HG03442 (cell line): Measurements from ENCODE around the gene CBX2.

Source experiments
- ATAC-seq: cut with Tn5 transposase; IDR thresholded peaks from one replicate; pipeline ENCODE4 v1.9.1; 2021; ENCODE audit warnings: mild to moderate bottlenecking, moderate library complexity; ENCODE audit not compliant: unreplicated experiment

The CBX2 gene

DNA sequence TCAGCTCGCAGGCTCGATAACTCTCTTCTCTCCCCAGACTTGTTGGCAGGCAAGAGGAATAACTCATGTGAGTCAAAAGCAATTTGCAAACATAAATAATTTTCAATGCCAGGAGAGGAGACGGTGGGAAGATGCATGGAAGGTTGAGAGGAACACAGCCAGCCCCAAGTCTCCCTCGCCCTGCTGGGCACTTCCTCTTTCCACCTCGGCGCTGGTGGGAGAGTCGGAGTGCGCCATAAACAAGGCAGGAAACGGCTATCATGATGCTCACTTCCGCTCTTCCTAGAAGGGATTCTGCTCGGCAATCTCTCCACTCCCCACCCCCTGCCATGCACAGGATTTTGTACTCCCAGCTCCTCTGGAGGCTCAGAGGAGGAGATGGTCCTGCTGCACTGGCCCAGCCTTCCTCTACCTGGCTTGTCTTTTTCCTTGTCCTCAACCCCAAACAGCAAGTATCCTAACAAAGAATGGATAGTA, 48.3 kb downstream of the CBX2 start:
- no peak for ATAC-seq

DNA sequence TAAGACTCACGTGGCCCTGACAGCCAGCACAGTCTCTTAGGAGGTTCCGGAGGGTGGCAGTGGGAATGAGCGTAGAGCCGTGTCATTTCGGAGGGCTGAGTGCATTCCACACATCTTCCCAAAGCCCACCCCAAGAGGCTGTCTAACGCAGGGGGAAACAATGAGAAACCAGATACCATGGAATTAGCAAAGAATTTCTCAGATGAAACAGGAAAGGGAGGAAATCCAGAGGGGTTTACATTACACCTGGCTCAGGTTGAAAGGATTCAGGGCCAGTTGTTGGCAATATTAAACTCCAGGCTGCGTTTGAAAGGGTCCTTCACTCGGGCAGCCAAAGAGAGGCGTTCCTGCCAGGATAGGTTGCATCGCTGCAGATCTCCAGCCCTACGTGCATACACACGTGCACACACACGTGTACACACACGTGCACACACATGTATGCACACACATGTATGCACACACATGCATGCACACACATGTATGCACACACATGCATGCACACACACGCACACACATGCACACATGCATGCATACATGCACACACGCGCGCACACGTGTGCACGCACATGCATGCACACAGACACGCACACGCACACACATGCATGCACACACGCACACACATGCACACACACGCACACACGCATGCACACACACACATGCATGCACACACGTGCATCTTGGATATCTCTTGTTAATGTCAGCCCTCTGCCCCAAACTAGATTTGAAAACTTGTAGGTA, 49.1 kb downstream of the CBX2 start:
- no peak for ATAC-seq

DNA sequence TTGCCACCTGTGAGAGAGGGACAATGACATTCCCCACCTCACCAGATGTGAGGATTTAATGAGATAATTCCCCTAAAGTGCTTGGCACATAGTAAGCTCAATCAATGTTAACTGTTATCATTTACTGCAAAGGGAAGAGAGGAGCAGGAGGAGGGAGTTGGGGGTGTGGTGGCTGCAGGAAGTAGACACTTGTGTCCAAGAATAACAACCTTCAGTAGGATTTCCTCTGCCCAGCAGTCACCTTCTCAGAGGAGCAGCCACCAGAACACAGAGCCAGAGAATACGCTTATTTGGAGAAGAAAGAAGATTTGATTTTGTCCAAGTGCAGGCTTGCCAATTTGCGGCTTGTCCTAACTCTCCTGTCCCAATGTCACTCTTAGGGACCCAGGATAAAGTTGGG, 51.1 kb downstream of the CBX2 start:
- ATAC-seq: no peak

DNA sequence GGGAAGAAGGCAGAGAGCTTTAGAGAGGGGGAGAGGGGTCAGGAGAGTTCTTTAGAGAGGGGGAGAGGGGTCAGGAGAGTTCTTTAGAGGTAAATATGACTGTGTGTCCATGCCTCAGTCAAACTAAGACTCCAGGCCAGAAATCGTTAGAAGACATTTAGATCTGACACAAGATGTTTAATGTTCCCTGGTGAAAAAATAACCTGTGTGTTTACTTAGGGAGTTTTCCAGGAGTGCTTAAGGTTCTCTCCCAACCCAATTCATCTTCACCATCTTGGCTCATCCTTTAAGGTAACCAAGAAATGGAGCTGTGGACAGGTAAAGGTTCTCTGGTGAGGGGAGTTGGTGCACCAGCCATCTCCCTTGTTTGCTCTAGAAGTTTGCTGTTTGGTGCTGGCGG, 51.5 kb downstream of the CBX2 start:
- ATAC-seq: no peak

DNA sequence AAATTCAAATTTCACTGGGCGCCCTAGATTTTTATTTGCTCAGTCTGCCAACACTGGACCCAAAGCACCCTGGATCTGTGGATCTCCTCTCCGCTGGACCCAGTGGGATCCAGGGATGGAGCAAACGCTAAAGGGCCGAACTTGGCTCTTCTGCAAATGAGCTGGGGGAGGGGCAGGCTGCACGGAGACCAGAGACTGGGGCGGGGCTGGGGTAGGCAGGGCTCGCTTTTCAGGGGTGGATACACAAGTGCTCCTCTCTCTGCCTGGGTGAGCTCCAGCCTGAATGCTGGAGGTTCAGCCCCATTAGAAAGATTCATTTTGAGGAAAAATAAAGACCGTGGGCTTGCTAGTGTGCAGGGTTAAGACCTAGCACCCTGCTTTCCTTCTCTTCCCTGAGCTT, 52.4 kb downstream of the CBX2 start:
- no peak for ATAC-seq

DNA sequence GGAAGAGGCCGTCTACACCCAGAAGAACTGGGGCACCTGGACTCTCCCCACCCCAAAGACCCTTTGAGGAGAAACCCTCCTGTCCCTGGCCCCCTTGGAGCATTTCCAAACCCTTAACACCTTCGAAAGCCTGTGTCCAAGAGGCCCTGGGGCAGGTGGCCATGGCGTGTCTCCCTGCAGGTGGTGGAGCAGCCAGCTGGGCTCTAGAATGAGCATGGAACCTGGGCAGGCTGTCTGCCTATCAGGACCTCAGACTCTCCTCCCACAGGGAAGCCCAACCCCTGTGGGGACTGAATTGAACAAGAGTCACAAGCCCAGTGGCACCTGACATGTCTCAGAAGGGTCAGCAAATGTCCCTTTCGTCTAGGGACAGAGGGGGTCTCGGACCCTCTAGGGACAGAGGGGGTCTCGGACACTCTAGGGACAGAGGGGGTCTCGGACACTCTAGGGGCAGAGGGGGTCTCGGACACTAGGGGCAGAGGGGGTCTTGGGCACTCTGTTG, 52.9 kb downstream of the CBX2 start:
- no peak for ATAC-seq

DNA sequence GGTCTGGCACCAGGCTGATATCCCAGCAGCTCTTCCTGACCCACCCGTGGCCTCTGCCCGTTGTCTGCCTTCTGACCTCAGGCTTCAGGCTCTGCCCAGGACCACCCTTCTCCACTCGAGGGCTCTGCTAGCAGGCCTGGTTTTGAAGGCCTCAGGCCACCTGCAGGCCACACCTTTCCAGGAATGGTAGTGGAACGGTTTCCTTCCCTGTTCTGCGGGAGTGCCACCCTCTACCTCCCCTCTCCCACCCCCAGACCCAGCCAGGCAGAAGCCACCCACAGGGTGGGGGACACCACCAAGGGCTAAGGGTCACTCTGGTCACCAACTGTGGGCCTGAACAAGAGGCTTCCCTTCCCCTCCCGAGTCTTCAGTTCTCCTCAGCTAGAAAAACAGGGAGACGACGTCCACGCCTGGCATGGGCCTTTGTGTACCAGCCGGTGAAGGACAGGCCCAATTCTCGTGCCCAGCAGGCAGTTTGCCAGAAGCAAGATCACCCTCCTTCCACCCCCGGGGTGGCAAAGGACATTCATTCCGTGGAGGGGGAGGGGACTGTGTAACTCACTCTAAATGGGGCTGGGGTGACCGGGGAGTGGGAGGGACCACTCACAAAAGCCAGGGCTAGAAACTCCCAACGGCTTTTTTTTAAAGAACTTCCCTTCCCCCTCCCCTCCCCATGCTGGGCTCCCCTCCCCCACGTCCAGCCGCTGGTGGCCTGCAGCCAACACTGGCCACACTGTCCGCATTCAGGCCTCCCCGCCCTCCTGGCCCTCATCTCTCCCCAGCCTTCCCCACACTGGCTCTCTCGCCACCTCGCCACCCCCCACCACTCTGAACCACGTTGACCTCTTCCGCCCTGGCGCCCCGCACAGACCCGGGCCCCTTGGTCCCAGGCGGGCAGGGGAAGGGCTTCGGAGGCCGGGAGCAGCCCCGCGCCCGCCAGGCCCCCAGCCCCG, 53.6 kb downstream of the CBX2 start:
- ATAC-seq: no peak

DNA sequence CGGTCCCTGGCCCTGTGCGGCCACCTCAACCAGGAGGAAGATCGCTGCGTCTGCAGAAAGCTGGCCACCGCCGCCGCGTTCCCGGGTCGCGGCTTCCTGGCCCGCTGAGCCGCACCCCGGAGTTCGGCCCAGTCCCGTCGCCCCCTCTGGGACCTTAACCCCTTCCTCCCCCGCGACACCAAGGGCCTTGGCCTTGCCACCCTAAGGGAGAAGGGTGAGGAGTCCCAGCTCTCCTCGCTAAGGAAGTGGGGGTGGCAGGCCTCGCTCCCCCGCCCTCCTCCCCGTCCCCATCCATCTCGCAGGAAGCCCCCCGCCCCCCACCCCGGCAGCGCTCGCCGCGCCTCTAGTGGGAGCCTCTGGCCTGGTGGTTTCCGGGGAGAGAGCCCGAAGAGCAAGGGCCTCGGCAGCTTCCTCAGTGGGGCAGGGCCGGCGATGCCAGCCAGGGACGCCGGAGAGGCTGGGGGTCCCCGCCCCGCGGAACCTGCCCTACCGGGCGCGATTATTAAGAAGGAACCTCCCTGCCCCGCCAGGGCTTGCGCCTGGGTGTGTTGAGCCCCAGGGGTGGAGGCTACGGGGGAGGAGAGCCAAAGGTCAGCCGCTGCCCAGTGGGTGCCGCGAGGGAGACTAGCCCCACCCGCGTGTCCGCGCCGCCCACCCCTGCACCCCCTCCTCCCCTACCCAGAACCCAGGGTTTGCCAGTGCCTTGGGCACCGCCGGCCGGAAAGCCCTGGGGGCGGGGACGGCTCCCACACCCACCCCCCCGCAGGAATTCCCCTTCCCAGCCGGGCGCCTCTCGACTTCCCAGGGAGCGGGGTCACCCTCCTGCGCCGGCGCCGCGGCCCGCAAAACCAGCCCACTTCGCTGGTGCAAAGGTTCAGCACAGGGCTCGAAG, 54.5 kb downstream of the CBX2 start:
- no peak for ATAC-seq

DNA sequence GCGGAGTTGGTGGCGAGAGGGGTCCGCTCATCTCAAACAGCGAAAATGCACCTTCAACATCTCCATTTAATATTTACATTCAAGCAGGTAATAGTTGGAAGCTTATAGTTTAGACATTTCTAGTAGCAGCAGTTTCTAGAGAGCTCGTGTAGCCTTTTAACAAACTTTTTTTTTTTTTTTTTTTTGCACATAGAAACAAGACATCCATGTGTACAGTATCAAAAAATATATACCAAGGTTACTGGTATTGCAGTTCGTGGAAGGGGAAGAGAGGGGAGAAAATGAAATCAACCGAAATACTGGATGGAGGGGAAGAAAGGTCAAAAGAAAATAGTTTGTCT, 55.1 kb downstream of the CBX2 start:
- ATAC-seq: no peak

DNA sequence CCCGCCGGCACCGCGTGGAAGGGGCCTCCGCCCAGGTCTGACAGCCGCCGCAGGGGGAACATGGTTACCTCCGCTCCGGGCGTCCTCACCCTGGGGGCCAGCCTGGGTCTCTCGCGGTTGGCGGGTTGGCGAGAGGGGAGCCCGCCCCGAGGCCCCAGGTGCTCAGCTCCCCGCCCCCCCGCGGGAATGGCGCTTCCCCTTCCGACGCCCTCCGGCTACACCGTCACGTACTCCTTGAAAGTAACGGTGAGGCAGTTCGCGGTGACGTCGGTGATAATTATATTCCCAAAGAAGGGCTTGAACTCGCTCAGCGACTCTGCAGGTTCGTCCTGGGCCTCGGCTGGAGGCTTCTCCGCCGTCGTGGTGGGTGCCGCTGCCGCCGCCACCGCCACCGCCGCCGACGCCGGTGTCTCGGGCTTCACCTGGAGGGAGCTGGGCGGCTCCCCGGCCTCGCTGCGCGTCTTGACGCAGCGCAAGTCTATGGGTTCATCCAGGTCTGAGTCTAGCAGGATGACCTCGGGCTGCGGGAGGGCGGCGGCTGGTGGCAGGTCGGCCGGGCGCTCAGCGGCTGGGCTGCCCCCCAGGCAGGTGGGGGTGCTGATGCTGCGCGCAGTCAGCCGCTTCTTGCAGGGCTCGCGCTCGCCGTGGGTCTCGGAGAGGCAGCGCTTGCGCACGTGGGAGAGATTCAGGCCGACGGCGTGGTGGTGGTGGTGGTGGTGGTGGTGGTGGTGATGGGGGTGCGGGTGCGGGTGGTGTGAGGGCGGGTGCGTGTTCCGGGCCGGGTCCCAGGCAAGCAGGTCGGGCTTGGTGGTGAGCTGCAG, 56.0 kb downstream of the CBX2 start:
- no peak for ATAC-seq

DNA sequence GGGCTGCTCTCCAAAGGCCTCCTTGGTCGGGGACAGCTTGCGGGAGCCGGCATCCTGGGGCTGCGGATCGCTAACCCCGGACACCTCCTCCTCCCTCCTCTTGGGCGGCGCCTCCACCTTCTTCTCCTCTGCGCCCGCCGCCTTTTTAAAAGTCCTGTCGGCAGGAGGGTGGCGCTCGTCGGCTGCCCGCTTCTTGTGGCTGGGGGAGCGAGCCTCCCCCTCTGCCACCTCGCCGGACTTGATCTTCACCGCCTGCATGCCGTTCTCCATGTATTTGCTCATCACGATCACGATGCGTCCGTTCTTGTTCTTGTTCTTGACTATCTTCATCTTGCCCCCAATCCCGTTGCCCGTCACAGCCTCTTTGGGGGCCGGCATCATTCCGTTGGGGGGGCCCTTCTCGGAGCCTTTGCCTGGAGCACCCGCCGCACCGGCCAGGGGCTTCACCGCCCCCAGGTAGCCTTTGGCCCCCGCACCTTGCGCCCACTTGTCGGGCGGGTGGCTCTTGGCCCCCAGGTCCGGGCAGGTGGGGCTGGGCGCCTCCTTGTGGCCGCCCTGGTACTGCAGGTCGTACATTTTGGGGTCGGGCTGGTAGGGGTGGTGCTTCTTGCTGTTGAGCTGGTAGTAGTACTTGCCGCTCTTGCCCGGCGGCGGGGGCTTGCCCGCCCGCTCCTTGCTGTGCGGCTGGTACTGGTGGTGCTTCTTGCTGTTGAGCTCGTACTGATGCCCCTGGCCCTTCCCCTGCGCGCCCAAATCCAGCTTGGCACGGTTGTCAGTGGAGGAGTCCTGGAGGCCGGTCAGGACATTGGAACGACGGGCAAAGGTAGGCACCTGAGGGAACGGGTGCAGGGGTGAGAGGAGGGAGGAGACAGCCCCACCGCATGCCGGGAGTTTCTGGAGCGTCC, 56.9 kb downstream of the CBX2 start:
- ATAC-seq: no peak

DNA sequence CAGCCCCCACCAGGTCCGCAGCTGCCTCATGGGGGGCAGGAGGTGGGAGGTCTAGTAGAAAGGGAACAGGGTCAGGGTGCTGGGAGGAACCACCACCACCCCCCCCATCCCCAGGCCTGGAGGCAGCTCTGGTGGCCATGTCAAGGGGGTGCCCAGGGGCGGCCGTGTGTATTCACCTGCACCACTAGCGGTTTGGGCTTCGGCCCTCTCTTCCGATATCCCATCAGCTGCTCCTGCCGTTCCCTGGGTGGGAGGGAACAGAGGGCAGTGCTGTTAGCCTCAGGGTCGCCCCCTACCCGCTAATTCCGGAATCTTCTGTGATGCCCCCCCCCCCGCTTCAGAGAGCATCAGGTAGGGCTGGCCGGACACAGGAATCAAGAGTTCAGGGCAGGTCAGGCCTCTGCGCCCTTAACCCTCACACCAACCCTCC, 57.5 kb downstream of the CBX2 start:
- ATAC-seq: no peak

DNA sequence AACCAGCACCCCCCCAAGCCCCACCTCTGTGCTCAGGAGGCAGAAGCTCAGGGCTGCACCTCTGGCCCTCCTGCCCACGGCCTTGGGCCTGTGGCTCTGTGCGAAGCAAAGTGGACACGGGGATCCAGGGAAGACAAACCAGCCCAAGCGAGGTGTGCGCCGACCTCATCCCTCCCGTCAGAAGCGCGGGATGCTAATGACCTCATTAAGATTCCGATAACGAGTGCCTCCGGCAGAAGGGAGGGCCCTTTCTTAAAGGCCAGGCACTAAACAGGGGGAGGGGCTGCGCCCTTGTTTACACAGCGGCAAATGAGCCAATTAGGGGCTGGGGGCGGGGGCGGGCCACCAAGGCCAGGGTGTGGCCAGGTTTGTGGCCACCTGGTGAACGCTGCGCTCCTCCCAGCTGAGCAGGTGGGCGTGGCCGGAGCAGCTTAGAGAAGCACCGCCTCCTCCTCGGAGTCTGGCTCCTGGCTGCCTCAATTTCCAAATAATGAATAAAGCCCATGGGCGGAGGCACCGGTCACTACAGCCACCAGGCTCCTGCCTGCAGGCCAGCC, 58.1 kb downstream of the CBX2 start:
- no peak for ATAC-seq

DNA sequence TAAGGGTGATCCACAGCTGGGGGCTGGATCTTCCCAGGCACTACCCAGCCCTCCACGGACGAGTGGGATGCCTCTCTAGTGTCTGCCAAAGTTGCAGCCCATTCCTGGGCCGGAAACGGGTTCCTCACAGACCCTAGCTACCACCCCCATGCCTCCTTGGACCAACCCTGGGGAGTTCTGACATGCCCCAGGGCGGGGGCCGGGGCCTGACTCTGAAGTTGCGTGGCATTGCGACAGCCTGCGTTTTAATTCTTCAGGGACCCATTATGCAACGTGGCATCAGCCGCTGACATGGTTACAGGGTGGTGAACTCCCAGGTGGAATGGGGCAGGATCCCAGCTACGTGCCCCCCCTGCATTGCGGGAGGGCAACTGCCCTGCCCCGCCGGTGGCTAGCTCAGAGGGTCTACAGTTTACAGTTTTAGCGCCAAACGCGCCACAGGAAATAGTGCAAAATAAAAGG, 58.6 kb downstream of the CBX2 start:
- ATAC-seq: no peak

DNA sequence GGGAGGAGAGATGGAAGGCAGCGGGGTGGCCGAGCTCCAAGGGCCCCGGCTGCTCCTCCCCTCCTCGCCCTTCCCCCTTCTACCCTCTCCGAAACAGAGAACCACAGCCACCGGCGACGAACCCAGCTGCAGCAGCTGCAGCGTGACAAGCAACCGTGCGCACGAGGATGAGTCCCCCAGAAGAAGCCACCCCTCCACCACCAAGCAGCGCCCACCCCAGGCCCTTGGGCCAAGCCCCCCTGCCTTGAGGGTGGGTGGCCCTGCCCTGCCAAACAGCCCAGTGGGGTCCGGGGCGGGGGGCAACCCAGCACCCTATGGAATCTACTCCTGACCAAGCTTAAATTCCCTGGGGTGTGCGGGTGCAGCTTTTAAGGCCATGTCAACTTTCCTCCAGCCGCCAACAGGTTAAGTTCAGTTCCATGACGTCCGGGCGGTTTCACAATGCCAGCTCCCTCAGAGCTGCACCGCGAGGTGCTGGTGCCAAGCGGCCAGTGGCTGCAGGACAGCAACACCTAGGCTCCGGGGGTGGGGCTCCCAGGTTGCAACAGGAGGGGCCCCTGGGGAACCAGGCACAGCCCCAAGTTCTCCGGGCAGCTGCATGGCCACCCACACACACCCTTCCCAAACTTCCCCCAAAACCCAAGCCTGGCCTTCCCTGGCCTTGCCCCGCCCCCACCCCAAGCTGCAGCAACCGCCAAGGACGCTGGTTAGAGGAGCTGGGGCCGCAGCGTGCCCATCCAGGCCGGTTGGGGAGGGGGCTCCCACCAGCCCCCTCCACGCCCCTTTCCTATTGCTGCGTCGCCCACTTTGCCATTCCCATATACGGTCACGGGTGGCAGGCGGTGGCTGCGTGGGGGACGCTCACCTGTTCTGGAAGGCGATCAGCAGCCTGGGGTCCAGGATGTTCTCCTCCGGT, 59.3 kb downstream of the CBX2 start:
- ATAC-seq: no peak
